Measurements from ENCODE around the gene SLAMF8. TPM values are rescaled to one million over a fixed set of nuclear protein-coding genes. Genes with fewer than 3 reads are reported as not detected.

Gene SLAMF8
- total and polyA plus RNA-seq, 4 donors = 5.2 to 67.0 (median 28.4) TPM

DNA sequence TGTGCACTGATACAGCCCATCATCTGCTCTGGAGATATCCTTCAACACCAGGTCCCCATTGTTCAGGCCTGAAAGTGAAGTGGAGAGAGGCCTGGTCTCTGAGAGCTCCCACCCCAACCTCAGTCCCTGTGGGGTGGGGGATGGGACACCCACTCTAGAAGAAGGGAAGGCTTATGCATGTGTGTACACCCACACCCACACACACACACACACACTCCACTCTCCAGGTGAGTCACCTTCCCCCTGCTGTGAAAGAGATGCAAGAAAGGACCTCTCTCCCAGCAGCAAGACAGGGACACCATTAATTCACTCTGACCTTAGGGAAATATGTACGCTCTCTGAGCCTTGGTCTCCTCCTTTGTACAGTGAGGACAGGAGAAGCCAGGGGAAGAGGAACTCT lies 29.9 kb downstream of the SLAMF8 start:
- Histone ChIP-seq H3K4me3 (no peak overlapping the region), H3K27me3 (ENCODE audit: control insufficient read depth in 3 of 3, insufficient read depth in 3 of 3, low read length in 2 of 3) (no peaks in the 10 kb centered on the region), H3K4me1 (ENCODE audit: control insufficient read depth in 5 of 5, insufficient read depth in 5 of 5, low read length in 5 of 5) (peaks cover 0 to 10% (median 5%) of the 10 kb centered on the region in 5 donors), H3K36me3 (ENCODE audit: control insufficient read depth in 4 of 4, insufficient read depth in 4 of 4, low read length in 4 of 4) (no peaks in the 10 kb centered on the region), H3K27ac (ENCODE audit: low read depth in 1 of 2, low read length in 1 of 2) (no peak overlapping the region), H3K9me3 (ENCODE audit: control insufficient read depth in 4 of 4, insufficient read depth in 3 of 4, low read length in 3 of 4) (no peaks in the 10 kb centered on the region), H3K9ac (ENCODE audit: insufficient read depth in 1 of 2, low read length in 2 of 2) (no peak overlapping the region)
- 100% methylated on average over 1 of the region's 1 CpG for whole genome bisulfite sequencing, 2 donors
- TF ChIP-seq, protein P1, sequence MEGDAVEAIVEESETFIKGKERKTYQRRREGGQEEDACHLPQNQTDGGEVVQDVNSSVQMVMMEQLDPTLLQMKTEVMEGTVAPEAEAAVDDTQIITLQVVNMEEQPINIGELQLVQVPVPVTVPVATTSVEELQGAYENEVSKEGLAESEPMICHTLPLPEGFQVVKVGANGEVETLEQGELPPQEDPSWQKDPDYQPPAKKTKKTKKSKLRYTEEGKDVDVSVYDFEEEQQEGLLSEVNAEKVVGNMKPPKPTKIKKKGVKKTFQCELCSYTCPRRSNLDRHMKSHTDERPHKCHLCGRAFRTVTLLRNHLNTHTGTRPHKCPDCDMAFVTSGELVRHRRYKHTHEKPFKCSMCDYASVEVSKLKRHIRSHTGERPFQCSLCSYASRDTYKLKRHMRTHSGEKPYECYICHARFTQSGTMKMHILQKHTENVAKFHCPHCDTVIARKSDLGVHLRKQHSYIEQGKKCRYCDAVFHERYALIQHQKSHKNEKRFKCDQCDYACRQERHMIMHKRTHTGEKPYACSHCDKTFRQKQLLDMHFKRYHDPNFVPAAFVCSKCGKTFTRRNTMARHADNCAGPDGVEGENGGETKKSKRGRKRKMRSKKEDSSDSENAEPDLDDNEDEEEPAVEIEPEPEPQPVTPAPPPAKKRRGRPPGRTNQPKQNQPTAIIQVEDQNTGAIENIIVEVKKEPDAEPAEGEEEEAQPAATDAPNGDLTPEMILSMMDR (IDR thresholded peaks at IDR 0.05; ENCODE audit: control extremely low read depth, extremely low read depth) = no peak
- ATAC-seq (ENCODE audit: insufficient read depth, low FRiP score) (no peak), DNase-seq (no peak)

DNA sequence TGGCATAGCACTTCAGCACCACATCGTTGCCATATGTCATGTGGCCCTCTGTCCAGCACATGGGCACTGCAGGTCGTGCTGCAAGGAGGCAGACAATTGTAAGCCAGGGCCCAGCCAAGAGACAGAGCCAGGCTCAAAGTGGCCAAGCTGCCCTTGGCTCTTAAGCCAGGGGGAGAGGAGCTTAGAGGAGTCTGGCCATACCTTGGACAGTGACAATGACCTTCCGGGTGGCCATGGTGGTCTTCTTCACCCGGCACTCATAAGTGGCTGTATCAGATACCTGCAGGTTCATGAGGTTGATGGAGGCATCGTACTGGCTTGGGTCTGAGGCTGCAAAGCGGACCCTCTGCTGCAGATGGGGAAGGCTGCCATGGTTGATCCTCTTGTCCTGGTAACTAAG lies 31.2 kb downstream of the SLAMF8 start:
- Histone ChIP-seq H3K27me3 (ENCODE audit: control insufficient read depth in 3 of 3, insufficient read depth in 3 of 3, low read length in 2 of 3) (no peaks in the 10 kb centered on the region), H3K9ac (ENCODE audit: insufficient read depth in 1 of 2, low read length in 2 of 2) (no peak overlapping the region), H3K4me3 (no peak overlapping the region), H3K27ac (ENCODE audit: low read depth in 1 of 2, low read length in 1 of 2) (no peak overlapping the region), H3K4me1 (ENCODE audit: control insufficient read depth in 5 of 5, insufficient read depth in 5 of 5, low read length in 5 of 5) (peaks cover 0 to 10% (median 5%) of the 10 kb centered on the region in 5 donors), H3K9me3 (ENCODE audit: control insufficient read depth in 4 of 4, insufficient read depth in 3 of 4, low read length in 3 of 4) (no peaks in the 10 kb centered on the region), H3K36me3 (ENCODE audit: control insufficient read depth in 4 of 4, insufficient read depth in 4 of 4, low read length in 4 of 4) (no peaks in the 10 kb centered on the region)
- WGBS, 2 donors = 94 to 95% methylated on average over 6 of the region's 6 CpGs
- TF ChIP-seq, protein P1 (IDR thresholded peaks at IDR 0.05; ENCODE audit: control extremely low read depth, extremely low read depth) = no peak
- DNase-seq = no peak
- no peak for ATAC-seq (ENCODE audit: insufficient read depth, low FRiP score)

DNA sequence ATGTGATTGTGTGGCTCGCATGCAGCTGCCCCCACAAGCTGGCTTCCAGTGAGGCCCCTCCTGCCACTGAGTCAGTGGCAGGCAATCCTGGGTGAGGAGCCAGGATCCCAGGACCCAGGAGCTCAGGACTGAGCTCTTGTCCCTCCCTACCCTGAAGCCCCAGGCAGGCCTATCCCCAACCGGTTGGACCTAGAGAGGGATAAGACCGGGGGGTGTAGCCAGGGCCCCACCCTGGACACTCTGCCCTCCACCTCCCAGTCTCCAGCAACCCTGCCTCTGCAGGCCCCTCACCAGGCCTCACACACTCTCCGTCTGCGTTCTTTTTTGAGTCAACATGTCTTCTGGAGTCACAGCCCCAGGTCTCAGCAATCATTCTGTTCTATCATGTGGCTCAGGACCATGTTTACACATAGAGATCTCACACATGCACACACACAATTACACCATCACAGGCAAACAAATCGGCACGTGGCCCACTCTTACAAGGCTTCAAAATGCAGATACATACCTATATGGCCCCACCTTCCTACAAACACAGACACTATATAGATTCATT lies 33.2 kb downstream of the SLAMF8 start:
- H3K9me3 ChIP-seq (ENCODE audit: control insufficient read depth in 4 of 4, insufficient read depth in 3 of 4, low read length in 3 of 4) = no peaks in the 10 kb centered on the region
- DNase-seq (no peak), ATAC-seq (ENCODE audit: insufficient read depth, low FRiP score) (no peak)
- H3K27me3 ChIP-seq (ENCODE audit: control insufficient read depth in 3 of 3, insufficient read depth in 3 of 3, low read length in 2 of 3) = no peaks in the 10 kb centered on the region
- no peak overlapping the region for H3K27ac ChIP-seq (ENCODE audit: low read depth in 1 of 2, low read length in 1 of 2)
- no peak overlapping the region for H3K9ac ChIP-seq (ENCODE audit: insufficient read depth in 1 of 2, low read length in 2 of 2)
- TF ChIP-seq, protein P1 (IDR thresholded peaks at IDR 0.05; ENCODE audit: control extremely low read depth, extremely low read depth) = no peak
- peaks cover 0 to 5% (median 3%) of the 10 kb centered on the region in 5 donors for H3K4me1 ChIP-seq (ENCODE audit: control insufficient read depth in 5 of 5, insufficient read depth in 5 of 5, low read length in 5 of 5)
- H3K36me3 ChIP-seq (ENCODE audit: control insufficient read depth in 4 of 4, insufficient read depth in 4 of 4, low read length in 4 of 4) = no peaks in the 10 kb centered on the region
- 79% methylated on average over 7 of the region's 7 CpGs for WGBS, 2 donors
- no peak overlapping the region for H3K4me3 ChIP-seq

GRCh38 chr1:159860456-159860855 lies 33.8 kb downstream of the SLAMF8 start:
- ATAC-seq (ENCODE audit: insufficient read depth, low FRiP score) = no peak
- no peaks in the 10 kb centered on the region for H3K9me3 ChIP-seq (ENCODE audit: control insufficient read depth in 4 of 4, insufficient read depth in 3 of 4, low read length in 3 of 4)
- no peak overlapping the region for H3K9ac ChIP-seq (ENCODE audit: insufficient read depth in 1 of 2, low read length in 2 of 2)
- no peak for DNase-seq
- TF ChIP-seq, protein P1 (IDR thresholded peaks at IDR 0.05; ENCODE audit: control extremely low read depth, extremely low read depth) = no peak
- H3K27me3 ChIP-seq (ENCODE audit: control insufficient read depth in 3 of 3, insufficient read depth in 3 of 3, low read length in 2 of 3) = no peaks in the 10 kb centered on the region
- peaks cover 0 to 4% (median 0%) of the 10 kb centered on the region in 5 donors for H3K4me1 ChIP-seq (ENCODE audit: control insufficient read depth in 5 of 5, insufficient read depth in 5 of 5, low read length in 5 of 5)
- WGBS, 2 donors = 62 to 71% methylated on average over 3 of the region's 3 CpGs
- H3K27ac ChIP-seq (ENCODE audit: low read depth in 1 of 2, low read length in 1 of 2) = no peak overlapping the region
- H3K36me3 ChIP-seq (ENCODE audit: control insufficient read depth in 4 of 4, insufficient read depth in 4 of 4, low read length in 4 of 4) = no peaks in the 10 kb centered on the region
- no peak overlapping the region for H3K4me3 ChIP-seq
